ENCODE results near the gene SLC5A2.
"Not testable (repeated sequence)": the region's sequence is repeated elsewhere in the genome, so short reads cannot be mapped to it uniquely, and the experiment has no call there.

The SLC5A2 gene

GRCh38 chr16:31474773-31475738, 7.9 kb upstream of the SLC5A2 start:
- no peak for FAIRE-seq
- no peak for DNase-seq (ENCODE audit: insufficient read length, low spot score)

GRCh38 chr16:31475946-31476302, 7.0 kb upstream of the SLC5A2 start:
- no peak for DNase-seq (ENCODE audit: insufficient read length, low spot score)
- no peak for FAIRE-seq

- FAIRE-seq (peak; percentile 75), DNase-seq (ENCODE audit: insufficient read length, low spot score) (peak; percentile 82)
Observed at GRCh38 chr16:31476303-31477219, 6.4 kb upstream of the SLC5A2 start.

GRCh38 chr16:31477220-31478216, 5.4 kb upstream of the SLC5A2 start:
- FAIRE-seq = peak; percentile 42
- no peak for DNase-seq (ENCODE audit: insufficient read length, low spot score)

GRCh38 chr16:31478956-31479355, 4.0 kb upstream of the SLC5A2 start:
- no peak for DNase-seq (ENCODE audit: insufficient read length, low spot score)
- no peak for FAIRE-seq

GRCh38 chr16:31479751-31480150, 3.2 kb upstream of the SLC5A2 start:
- DNase-seq (ENCODE audit: insufficient read length, low spot score) = no peak

GRCh38 chr16:31480851-31481536, 1.9 kb upstream of the SLC5A2 start:
- no peak for FAIRE-seq
- DNase-seq (ENCODE audit: insufficient read length, low spot score) = no peak

More at GRCh38 chr16:31479751-31480150, 3.2 kb upstream of the SLC5A2 start:
- FAIRE-seq = no peak

- not testable (repeated sequence) for FAIRE-seq; DNase-seq (ENCODE audit: insufficient read length, low spot score)
Observed at GRCh38 chr16:31484048-31484447, 1.1 kb downstream of the SLC5A2 start.

GRCh38 chr16:31484491-31485171, 1.7 kb downstream of the SLC5A2 start:
- DNase-seq (ENCODE audit: insufficient read length, low spot score) (no peak), FAIRE-seq (no peak)

GRCh38 chr16:31485571-31485970, 2.6 kb downstream of the SLC5A2 start:
- no peak for FAIRE-seq
- no peak for DNase-seq (ENCODE audit: insufficient read length, low spot score)

GRCh38 chr16:31486045-31486444, 3.1 kb downstream of the SLC5A2 start:
- FAIRE-seq (no peak), DNase-seq (ENCODE audit: insufficient read length, low spot score) (no peak)

- FAIRE-seq = no peak
- DNase-seq (ENCODE audit: insufficient read length, low spot score) = no peak
Observed at GRCh38 chr16:31487071-31487719, 4.3 kb downstream of the SLC5A2 start.

GRCh38 chr16:31487720-31488467, 5.0 kb downstream of the SLC5A2 start:
- peak; percentile 89 for DNase-seq (ENCODE audit: insufficient read length, low spot score)
- FAIRE-seq = no peak

- FAIRE-seq (no peak), DNase-seq (ENCODE audit: insufficient read length, low spot score) (no peak)
Observed at GRCh38 chr16:31488468-31489297, 5.8 kb downstream of the SLC5A2 start.

- DNase-seq (ENCODE audit: insufficient read length, low spot score) (no peak), FAIRE-seq (no peak)
Observed at GRCh38 chr16:31489298-31489564, 6.3 kb downstream of the SLC5A2 start.

- no peak for DNase-seq (ENCODE audit: insufficient read length, low spot score)
Observed at GRCh38 chr16:31489616-31490584, 7.0 kb downstream of the SLC5A2 start.

More at GRCh38 chr16:31489616-31490584, 7.0 kb downstream of the SLC5A2 start:
- no peak for FAIRE-seq
